HG02840 (cell line): ENCODE data around the gene ITPR1.
A peak's percentile ranks its signal among the peaks of the same experiment; 100 is the strongest.

Experiments
- ATAC-seq: cut with Tn5 transposase; IDR thresholded peaks from one replicate; pipeline ENCODE4 v1.9.1; 2021; ENCODE audit warnings: mild to moderate bottlenecking, moderate library complexity, moderate number of reproducible peaks; ENCODE audit not compliant: unreplicated experiment, low FRiP score

Gene ITPR1

DNA sequence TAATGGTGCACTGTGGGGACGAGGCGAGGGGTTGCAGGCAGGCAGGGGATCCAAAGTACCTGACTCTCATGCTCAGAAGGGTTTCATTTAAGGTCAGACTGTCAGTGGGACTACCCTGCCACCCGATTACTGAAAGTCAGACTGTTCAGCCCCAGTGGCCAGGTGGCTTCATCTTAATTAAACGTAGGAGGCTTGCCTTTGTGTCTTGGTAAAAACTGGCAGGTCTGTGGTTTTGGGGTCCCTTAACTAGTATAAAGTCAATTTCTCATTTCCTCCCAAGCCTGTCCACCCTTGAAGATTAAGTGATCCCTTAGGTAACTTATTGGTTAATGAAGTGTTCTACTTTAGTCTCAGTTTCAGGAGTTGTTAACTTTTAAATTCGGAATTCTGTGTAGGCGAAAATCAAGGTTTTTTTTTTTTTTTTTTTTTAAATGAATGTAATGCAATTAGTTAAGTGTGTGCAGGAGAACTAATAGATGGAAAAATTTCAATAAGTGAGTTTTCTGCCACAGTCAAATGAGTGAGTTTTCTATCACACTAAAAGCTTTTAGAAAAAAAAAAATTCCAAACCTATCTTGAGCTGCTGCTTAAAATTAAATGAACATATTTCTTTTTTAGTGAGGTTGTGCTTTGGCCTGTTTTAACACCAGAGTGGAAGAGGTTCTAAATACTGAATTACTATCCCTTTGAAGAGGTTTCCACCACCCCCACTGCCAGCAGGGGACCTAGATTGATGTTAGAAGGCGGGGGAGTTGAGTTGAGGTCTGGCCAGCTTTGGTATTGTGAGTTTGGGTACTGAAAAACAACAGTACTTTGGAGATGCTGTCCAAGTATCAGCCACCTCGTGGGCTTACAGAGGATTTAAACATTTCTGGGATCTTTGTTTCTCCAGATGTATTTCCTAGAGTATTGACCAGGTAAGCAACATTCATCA is 15.2 kb downstream of the ITPR1 start:
- ATAC-seq, result peak; percentile 68

DNA sequence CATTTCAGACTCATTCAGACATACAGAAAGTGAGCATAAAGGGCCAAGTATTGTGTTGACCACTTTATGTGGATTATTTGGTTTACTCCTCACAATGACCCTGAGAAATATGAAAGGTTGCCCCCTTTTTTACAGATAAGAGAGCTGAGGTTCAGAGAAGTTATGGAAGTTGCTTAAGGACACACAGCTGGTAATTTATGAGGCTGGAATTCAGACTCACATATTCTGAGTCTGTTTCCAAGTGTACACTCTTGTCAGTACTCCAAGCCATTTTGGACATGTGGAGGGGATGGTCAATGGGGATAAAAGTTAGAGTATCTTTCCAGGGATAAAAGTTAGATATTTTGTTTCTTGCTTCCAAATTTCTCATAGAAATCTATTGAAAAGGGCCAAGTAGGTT is 15.9 kb downstream of the ITPR1 start:
- ATAC-seq, result no peak

DNA sequence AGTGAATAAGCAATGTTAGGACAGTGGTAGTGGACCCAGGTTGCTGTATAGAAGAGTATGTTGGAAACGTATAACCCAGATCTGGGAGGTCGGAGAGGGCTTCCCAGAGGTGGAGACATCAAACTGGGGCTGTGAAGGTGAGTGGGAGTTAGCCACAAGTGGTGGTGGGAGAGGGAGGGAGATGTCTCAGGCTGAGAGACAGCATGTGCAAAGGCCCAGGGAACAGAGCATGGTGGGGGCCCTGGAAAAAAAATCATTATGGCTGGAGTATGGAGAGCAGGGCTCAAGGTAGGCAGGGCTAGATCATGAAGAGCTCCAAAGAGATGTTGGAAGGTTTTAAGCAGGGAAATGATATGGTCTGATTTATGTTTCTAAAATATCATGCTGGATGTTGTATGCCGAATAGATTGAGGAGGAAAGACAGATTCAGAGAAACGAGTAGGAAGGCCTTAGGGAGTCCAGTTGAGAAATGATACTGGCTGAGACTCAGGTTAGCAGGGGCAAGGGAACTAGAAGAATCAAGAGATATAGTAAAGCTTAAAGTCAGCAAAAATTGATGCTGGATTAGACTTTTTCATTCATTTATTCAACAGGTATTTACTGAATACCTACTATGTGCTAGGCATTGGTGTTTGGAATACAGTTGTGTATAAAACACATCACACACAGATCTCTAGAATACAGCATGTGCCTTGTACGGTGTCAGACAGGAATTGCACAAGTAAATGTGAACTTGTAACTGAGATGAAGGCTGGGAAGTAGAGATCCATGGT is 17.0 kb downstream of the ITPR1 start:
- ATAC-seq, result no peak

DNA sequence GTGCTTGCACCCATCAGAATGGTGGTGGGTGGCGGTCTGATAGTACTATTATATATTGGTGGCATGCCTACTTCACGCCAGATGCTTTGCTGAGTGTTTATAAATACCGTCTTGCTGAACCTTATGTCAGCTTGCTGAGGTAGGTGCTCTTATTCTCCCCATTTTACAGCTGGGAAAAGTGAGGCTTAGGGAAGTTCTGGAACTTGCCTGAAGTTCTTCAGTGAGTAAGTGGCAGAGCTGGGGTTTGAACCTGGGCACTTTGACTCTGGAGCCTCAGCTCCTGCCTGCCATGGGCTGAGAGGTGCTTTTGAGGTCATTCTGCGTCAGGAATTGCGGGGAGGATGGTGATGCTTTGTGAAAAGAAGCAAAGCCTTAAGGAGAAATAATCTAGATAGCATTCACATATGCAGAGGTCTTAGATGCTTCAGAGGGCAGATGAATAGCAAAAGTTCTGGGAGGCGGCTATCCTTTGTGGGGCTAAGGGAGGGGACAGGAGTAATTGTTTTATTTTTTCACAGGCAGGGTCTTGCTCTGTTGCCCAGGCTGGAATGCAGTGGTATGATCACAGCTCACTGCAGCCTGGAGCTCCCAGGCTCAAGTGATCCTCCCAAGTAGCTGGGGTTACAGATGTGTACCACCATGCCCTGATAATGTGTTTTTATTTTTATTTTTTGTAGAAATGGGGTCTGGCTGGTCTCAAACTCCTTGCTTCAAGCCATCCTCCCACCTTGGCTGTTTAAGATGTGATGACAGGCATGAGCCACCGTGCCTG is 18.5 kb downstream of the ITPR1 start:
- ATAC-seq, result no peak

DNA sequence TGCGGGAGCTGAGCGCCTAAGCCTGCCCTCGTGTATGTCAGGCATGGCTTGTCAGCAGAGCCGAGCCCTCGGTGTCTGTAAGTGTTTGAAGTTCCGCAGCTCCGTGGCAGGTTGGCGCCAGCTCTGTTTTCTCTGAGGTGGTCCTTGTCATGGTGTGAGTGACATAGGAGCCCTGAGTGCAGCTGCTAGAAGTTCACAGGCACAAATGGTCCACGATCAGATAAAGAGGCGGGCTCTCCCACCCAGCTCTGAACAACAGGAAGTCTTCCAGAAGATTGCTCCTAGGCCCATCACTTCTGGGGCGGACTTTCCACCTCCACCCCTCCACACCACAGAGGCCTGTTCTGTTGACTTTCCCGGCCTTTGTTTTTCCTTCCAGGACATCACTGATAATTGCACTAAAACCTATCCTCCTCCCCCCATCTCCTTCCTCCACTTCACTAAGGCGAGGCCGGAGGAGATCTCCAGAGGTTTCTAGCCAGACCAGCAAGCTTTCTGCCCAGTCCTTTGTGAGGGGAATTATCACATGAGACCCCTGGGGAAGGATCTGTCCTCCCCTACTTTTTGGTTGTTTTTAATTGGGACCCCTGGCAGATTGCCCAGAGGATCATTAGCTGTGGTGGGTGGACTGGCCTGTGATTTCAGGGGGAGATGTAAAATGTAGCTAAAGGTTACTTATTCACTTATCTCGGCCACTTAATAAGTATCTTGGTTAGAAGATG is 19.9 kb downstream of the ITPR1 start:
- no peak for ATAC-seq

DNA sequence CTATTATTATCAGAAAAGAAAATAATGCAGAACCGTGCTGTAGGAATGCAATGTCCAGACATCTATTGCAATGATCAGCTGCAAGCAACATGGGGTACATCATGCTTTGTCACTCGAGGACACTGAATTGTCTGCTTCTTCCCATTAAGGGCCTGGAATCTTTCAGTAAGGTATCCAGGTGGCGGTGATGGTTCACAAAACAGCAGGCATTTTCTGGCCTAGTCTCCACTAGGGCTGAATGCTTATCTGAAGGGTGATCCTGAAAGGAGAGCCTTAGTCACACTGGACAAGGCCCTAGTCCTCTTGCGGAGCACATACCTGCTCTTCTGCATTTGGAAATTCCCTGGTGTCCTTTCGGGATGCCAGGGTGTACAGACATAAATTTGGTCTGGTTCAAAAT is 21.2 kb downstream of the ITPR1 start:
- no peak for ATAC-seq

DNA sequence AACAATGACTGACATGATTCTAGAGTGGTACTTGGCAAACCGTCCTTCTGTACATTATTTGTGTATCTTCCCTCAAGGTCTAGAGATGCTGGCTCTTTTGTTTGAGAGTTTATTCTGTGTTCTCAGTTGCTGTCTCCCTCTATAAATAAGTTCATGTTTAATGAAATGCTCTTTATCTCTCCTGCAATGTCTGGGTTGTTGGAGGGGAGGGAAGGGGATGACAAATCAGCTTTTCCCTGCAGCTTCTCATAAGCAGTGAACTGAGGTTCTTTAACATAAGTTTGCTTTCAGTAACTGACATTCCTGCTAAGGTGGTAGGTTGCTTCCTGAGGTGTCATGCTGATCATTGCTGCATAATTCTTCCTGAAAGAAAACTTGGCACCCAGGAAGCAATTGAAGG is 21.8 kb downstream of the ITPR1 start:
- no peak for ATAC-seq

DNA sequence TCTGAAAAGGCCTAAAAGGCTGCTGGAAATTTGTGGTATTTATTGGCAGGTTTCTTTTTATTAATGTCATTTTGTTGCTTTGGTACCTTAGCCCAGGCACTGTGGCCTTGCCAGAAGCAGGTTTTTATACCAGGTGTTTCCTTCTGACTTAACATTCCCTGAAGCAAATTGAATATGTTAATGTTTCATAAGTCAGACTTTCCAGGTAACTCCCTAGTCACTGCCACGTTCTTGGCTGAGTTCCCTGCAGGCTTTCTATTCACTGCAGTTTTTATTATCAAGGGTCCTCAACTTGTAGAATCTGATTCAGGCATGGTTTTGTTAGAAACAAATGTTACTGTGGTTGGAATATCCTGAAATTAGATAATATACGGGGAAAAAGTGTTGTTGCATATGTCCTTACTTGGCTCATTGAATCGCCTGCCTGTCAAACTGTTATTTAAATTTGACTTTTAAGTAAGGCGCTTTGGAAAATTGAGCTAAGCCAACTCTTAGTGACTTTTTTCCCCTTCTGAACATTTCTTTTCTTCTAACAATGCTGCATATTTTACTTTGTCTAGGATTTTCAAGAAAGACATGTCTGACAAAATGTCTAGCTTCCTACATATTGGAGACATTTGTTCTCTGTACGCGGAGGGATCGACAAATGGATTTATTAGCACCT is 22.9 kb downstream of the ITPR1 start:
- ATAC-seq, result no peak

- ATAC-seq, result no peak
These were observed 23.9 kb downstream of the ITPR1 start for GRCh38 chr3:4517093-4517492.

DNA sequence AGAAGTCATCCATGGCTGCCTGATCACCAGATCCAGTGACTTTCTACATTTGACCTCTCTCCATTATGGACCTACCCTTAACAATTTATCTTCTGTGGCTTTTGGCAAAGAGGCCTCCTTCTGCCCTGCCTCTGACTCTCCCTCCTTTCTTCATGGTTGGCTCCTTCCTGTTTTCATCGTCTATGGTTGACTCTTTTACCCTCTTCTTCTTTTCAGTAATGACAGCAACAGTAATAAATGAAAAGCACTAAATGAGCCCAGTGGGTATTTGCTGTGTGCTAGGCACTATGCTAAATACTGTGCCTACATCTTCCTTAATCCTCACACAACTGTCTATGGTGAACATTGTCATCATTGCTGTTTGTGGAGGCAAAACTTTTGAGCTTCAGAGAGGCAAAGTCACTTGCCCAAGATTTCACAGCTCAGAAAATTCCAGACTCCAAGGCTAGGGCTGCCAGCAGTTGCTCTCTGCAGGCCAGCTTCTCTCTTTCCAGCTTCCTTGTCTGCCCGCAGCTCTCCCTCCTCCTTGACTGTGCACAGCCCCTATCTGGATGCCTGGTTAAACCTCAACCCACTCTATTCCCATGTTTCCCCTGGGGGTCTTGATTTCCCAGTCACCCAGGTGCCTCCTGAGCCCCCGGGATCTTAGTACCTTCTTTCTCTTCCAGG is 24.6 kb downstream of the ITPR1 start:
- ATAC-seq, result no peak

- ATAC-seq, result no peak
These were observed 27.1 kb downstream of the ITPR1 start for GRCh38 chr3:4520033-4520816.

DNA sequence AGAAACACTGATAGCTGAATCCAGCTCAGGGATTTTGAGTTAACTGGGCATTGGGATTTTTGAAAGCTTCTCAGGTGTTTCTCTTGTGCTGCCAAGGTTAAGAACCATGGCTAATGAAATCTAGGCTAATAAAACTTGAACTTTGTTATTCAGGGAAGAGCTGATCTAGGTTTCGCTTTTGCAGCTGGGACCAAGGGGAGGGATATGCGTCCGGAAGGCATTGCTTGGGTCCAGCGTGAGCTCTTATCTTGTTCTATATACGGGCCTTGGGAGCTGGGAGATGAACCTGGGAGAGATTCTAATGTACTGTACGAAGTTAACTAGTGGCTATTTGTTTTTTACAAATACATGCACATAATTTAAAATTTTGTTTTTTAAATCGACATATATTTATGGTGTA is 29.8 kb downstream of the ITPR1 start:
- ATAC-seq, result no peak

DNA sequence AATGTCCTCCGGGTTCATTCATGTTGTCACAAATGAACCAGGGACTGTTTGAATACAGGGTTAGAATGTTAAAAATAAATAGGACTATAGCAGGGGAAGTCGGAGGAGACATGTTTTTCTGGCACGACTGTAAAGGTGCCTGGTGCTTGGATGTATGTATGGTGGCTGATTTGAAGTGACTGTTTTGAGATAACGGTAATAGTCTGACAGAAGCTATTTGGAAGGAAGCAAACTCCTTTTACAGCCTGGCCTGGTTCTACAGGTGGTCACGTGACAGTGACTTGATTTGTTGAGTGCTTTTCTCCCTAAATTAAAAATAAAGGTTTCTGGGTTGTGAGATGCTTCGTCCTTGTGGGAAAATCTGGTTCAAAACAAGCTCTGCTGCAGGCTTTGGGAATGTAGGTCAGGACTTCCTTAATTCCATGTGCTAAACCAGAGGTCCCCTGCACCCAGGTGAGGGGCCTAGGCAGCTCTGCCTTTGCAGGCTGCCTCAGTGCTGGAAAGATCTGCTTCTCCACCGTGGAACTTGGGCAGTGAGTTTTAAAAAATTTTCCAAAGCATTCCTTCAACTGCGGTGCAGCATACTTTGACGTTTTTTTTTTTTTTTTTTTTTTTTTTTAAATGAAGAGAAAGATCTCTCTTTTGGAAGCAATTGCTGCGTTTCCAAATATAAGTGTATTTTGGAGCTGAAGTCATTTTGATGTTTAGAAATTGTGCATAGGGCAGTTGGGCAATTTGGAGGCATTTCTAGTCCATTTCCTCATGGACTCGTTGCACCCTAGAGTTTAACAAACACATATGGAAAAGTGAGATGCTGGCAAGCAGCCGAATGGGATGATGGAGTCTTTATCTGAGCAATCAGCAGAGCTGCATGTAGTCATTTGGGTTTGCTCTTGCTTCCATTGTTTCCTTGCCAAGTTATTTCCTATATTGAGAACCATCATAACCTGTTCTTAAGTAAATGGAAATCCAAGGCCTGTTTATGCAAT is 30.9 kb downstream of the ITPR1 start:
- no peak for ATAC-seq

- no peak for ATAC-seq
These were observed 32.5 kb downstream of the ITPR1 start for GRCh38 chr3:4525560-4526223.

GRCh38 chr3:4528320-4528719 is 35.2 kb downstream of the ITPR1 start:
- no peak for ATAC-seq

DNA sequence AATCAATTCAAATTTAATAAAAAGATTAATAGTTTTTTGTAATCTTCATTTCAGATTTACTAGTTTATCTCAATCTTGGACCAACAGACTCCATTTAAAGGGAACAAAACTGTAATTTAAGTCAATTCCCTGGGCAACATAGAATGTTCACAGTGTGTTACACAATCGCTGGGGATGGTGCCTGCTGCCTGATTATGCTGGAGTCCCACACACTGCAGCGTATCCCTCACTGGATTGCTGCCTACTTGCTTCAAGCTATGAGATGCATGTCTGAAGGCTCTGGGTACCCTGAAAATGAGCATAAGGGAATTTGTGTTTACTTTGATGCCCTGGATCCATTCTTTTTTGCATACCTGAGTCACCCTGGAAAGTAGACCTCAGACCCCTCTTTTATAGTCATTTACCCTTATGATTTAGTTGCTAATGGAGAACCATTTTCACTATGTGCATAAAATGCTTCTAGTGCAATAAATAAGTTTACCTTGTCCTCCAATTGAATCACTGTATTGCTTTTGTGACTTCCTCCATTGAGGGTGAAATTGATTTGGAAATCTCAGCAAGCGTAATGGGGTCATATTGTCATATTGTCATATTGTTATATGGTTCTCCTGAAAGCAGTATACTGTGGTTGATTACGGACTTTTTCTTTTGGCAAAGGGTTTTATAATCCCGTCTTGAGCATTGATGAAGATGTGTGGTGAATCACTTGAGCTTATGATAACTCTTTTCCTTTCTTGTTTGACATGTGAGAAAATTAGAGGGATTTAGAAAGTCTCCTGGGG is 35.9 kb downstream of the ITPR1 start:
- no peak for ATAC-seq
